Measurements from ENCODE around the gene USP48.

USP48 gene

GRCh38 chr1:21655259-21655658 is 127.7 kb downstream of the USP48 start:
- no peak for DNase-seq (ENCODE audit: low read depth)
- no peaks in the 10 kb centered on the region for H3K9me3 ChIP-seq (ENCODE audit: control insufficient read depth, low read length)
- peaks cover 28% of the 10 kb centered on the region for H3K27me3 ChIP-seq (replicated peaks; ENCODE audit: control insufficient read depth, insufficient read depth, low read length)
- H3K4me1 ChIP-seq (ENCODE audit: control insufficient read depth, insufficient read depth, low read length) = peaks cover 6% of the 10 kb centered on the region
- H3K9ac ChIP-seq (ENCODE audit: low read length) = no peak overlapping the region
- H3K4me3 ChIP-seq (ENCODE audit: low read length) = no peak overlapping the region
- H3K36me3 ChIP-seq (ENCODE audit: control insufficient read depth, insufficient read depth, low read length, severe bottlenecking) = no peaks in the 10 kb centered on the region

GRCh38 chr1:21654209-21654608 is 128.7 kb downstream of the USP48 start:
- no peak for DNase-seq (ENCODE audit: low read depth)
- Histone ChIP-seq H3K36me3 (ENCODE audit: control insufficient read depth, insufficient read depth, low read length, severe bottlenecking) (no peaks in the 10 kb centered on the region), H3K9me3 (ENCODE audit: control insufficient read depth, low read length) (no peaks in the 10 kb centered on the region), H3K4me3 (ENCODE audit: low read length) (no peak overlapping the region), H3K4me1 (ENCODE audit: control insufficient read depth, insufficient read depth, low read length) (peaks cover 6% of the 10 kb centered on the region), H3K9ac (ENCODE audit: low read length) (no peak overlapping the region), H3K27me3 (replicated peaks; ENCODE audit: control insufficient read depth, insufficient read depth, low read length) (peaks cover 24% of the 10 kb centered on the region)

- H3K27me3 ChIP-seq (replicated peaks; ENCODE audit: control insufficient read depth, insufficient read depth, low read length) = peaks cover 29% of the 10 kb centered on the region
- no peak for DNase-seq (ENCODE audit: low read depth)
- H3K4me1 ChIP-seq (ENCODE audit: control insufficient read depth, insufficient read depth, low read length) = peaks cover 6% of the 10 kb centered on the region
Observed at GRCh38 chr1:21653744-21654100, 129.2 kb downstream of the USP48 start.

GRCh38 chr1:21652937-21653743 is 129.8 kb downstream of the USP48 start:
- no peaks in the 10 kb centered on the region for H3K9me3 ChIP-seq (ENCODE audit: control insufficient read depth, low read length)
- no peak overlapping the region for H3K4me3 ChIP-seq (ENCODE audit: low read length)
- no peak overlapping the region for H3K9ac ChIP-seq (ENCODE audit: low read length)
- no peak for DNase-seq (ENCODE audit: low read depth)
- H3K27me3 ChIP-seq (replicated peaks; ENCODE audit: control insufficient read depth, insufficient read depth, low read length) = peaks cover 35% of the 10 kb centered on the region
- peaks cover 6% of the 10 kb centered on the region for H3K4me1 ChIP-seq (ENCODE audit: control insufficient read depth, insufficient read depth, low read length)
- H3K36me3 ChIP-seq (ENCODE audit: control insufficient read depth, insufficient read depth, low read length, severe bottlenecking) = no peaks in the 10 kb centered on the region

More at GRCh38 chr1:21653744-21654100, 129.2 kb downstream of the USP48 start:
- no peaks in the 10 kb centered on the region for H3K36me3 ChIP-seq (ENCODE audit: control insufficient read depth, insufficient read depth, low read length, severe bottlenecking)
- H3K4me3 ChIP-seq (ENCODE audit: low read length) = no peak overlapping the region
- H3K9ac ChIP-seq (ENCODE audit: low read length) = no peak overlapping the region
- no peaks in the 10 kb centered on the region for H3K9me3 ChIP-seq (ENCODE audit: control insufficient read depth, low read length)

- H3K4me1 ChIP-seq (ENCODE audit: control insufficient read depth, insufficient read depth, low read length) = peaks cover 6% of the 10 kb centered on the region
- H3K36me3 ChIP-seq (ENCODE audit: control insufficient read depth, insufficient read depth, low read length, severe bottlenecking) = no peaks in the 10 kb centered on the region
- H3K4me3 ChIP-seq (ENCODE audit: low read length) = no peak overlapping the region
- no peak overlapping the region for H3K9ac ChIP-seq (ENCODE audit: low read length)
- no peak for DNase-seq (ENCODE audit: low read depth)
- H3K27me3 ChIP-seq (replicated peaks; ENCODE audit: control insufficient read depth, insufficient read depth, low read length) = peaks cover 34% of the 10 kb centered on the region
- no peaks in the 10 kb centered on the region for H3K9me3 ChIP-seq (ENCODE audit: control insufficient read depth, low read length)
Observed at GRCh38 chr1:21652101-21652936, 130.6 kb downstream of the USP48 start.

- Histone ChIP-seq H3K9ac (ENCODE audit: low read length) (no peak overlapping the region), H3K36me3 (ENCODE audit: control insufficient read depth, insufficient read depth, low read length, severe bottlenecking) (no peaks in the 10 kb centered on the region), H3K4me3 (ENCODE audit: low read length) (peak overlapping the region; percentile 65), H3K4me1 (ENCODE audit: control insufficient read depth, insufficient read depth, low read length) (peaks cover 6% of the 10 kb centered on the region), H3K27me3 (replicated peaks; ENCODE audit: control insufficient read depth, insufficient read depth, low read length) (peaks cover 28% of the 10 kb centered on the region), H3K9me3 (ENCODE audit: control insufficient read depth, low read length) (no peaks in the 10 kb centered on the region)
- DNase-seq (ENCODE audit: low read depth) = peak; percentile 67
Observed at GRCh38 chr1:21651214-21652042, 131.5 kb downstream of the USP48 start.

GRCh38 chr1:21650400-21650799 is 132.5 kb downstream of the USP48 start:
- H3K36me3 ChIP-seq (ENCODE audit: control insufficient read depth, insufficient read depth, low read length, severe bottlenecking) = no peaks in the 10 kb centered on the region
- H3K27me3 ChIP-seq (replicated peaks; ENCODE audit: control insufficient read depth, insufficient read depth, low read length) = peaks cover 28% of the 10 kb centered on the region
- H3K9ac ChIP-seq (ENCODE audit: low read length) = no peak overlapping the region
- peaks cover 6% of the 10 kb centered on the region for H3K4me1 ChIP-seq (ENCODE audit: control insufficient read depth, insufficient read depth, low read length)
- H3K9me3 ChIP-seq (ENCODE audit: control insufficient read depth, low read length) = no peaks in the 10 kb centered on the region
- no peak overlapping the region for H3K4me3 ChIP-seq (ENCODE audit: low read length)
- DNase-seq (ENCODE audit: low read depth) = no peak

- no peaks in the 10 kb centered on the region for H3K9me3 ChIP-seq (ENCODE audit: control insufficient read depth, low read length)
- no peak overlapping the region for H3K9ac ChIP-seq (ENCODE audit: low read length)
- H3K4me3 ChIP-seq (ENCODE audit: low read length) = no peak overlapping the region
- H3K27me3 ChIP-seq (replicated peaks; ENCODE audit: control insufficient read depth, insufficient read depth, low read length) = peaks cover 29% of the 10 kb centered on the region
- peaks cover 6% of the 10 kb centered on the region for H3K4me1 ChIP-seq (ENCODE audit: control insufficient read depth, insufficient read depth, low read length)
- DNase-seq (ENCODE audit: low read depth) = no peak
- no peaks in the 10 kb centered on the region for H3K36me3 ChIP-seq (ENCODE audit: control insufficient read depth, insufficient read depth, low read length, severe bottlenecking)
Observed at GRCh38 chr1:21649315-21649714, 133.6 kb downstream of the USP48 start.

GRCh38 chr1:21648791-21649190 is 134.2 kb downstream of the USP48 start:
- Histone ChIP-seq H3K4me3 (ENCODE audit: low read length) (no peak overlapping the region), H3K27me3 (replicated peaks; ENCODE audit: control insufficient read depth, insufficient read depth, low read length) (peaks cover 34% of the 10 kb centered on the region), H3K36me3 (ENCODE audit: control insufficient read depth, insufficient read depth, low read length, severe bottlenecking) (no peaks in the 10 kb centered on the region), H3K9ac (ENCODE audit: low read length) (no peak overlapping the region), H3K9me3 (ENCODE audit: control insufficient read depth, low read length) (no peaks in the 10 kb centered on the region), H3K4me1 (ENCODE audit: control insufficient read depth, insufficient read depth, low read length) (peaks cover 6% of the 10 kb centered on the region)
- DNase-seq (ENCODE audit: low read depth) = no peak

- DNase-seq (ENCODE audit: low read depth) = no peak
- peaks cover 6% of the 10 kb centered on the region for H3K4me1 ChIP-seq (ENCODE audit: control insufficient read depth, insufficient read depth, low read length)
- no peaks in the 10 kb centered on the region for H3K36me3 ChIP-seq (ENCODE audit: control insufficient read depth, insufficient read depth, low read length, severe bottlenecking)
- H3K9me3 ChIP-seq (ENCODE audit: control insufficient read depth, low read length) = no peaks in the 10 kb centered on the region
- H3K4me3 ChIP-seq (ENCODE audit: low read length) = no peak overlapping the region
- peaks cover 37% of the 10 kb centered on the region for H3K27me3 ChIP-seq (replicated peaks; ENCODE audit: control insufficient read depth, insufficient read depth, low read length)
- no peak overlapping the region for H3K9ac ChIP-seq (ENCODE audit: low read length)
Observed at GRCh38 chr1:21648352-21648730, 134.6 kb downstream of the USP48 start.

Data from adipocyte (in vitro differentiated cells).